Testis (tissue), 2 donors: Measurements from ENCODE around the gene BDKRB1.

Experiments
- POLR2A ChIP-seq: fragments of 450-650 bp; IDR thresholded peaks from one replicate; pipeline ENCODE4 v1.6.1; 2017; ENCODE audit warnings: antibody characterized with exemption, mild to moderate bottlenecking, moderate library complexity
- TF ChIP-seq, protein P1 (sequence below), 3 experiments: fragments of 450-650 bp in 2 of 3; fragments of 200-600 bp in 1 of 3; sonication (generic) in 1 of 3; IDR thresholded peaks; one replicate each; pipeline ENCODE4 v1.5.1; 2016 to 2019; ENCODE audit warnings: antibody characterized with exemption in 3 of 3, mild to moderate bottlenecking in 2 of 3, moderate library complexity in 1 of 3

DNA sequence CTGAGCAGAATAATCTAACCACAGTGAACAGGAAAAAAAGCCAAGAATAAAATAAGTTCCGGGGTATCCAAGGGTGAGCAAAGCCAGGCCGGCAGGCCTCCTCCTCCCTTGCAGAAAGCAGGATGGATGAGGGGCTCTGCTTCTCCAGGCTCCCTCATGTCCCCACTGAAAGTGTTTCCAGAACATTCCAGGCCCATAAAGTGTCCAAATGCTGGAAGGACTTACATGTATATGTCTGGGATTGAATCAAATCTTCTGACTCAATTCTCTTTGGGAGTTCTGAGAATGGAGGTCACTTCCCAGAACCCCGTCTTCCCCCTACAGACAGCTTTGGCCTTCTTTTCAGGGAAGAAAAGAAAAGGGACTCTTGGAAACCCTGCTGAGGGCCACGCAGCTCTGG is 25.0 kb upstream of the BDKRB1 start:
- no peak for TF ChIP-seq POLR2A
- TF ChIP-seq, protein P1, sequence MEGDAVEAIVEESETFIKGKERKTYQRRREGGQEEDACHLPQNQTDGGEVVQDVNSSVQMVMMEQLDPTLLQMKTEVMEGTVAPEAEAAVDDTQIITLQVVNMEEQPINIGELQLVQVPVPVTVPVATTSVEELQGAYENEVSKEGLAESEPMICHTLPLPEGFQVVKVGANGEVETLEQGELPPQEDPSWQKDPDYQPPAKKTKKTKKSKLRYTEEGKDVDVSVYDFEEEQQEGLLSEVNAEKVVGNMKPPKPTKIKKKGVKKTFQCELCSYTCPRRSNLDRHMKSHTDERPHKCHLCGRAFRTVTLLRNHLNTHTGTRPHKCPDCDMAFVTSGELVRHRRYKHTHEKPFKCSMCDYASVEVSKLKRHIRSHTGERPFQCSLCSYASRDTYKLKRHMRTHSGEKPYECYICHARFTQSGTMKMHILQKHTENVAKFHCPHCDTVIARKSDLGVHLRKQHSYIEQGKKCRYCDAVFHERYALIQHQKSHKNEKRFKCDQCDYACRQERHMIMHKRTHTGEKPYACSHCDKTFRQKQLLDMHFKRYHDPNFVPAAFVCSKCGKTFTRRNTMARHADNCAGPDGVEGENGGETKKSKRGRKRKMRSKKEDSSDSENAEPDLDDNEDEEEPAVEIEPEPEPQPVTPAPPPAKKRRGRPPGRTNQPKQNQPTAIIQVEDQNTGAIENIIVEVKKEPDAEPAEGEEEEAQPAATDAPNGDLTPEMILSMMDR (IDR thresholded peaks at IDR 0.05): no peak
